ENCODE data around the gene LILRB5. TPM values are rescaled to one million over a fixed set of nuclear protein-coding genes. Genes with fewer than 3 reads are reported as not detected.

Gene LILRB5
- total and polyA plus RNA-seq, 2 of the 8 experiments (the other 6 are each of a cell fraction or from before 2014, with no cell fraction given) = 0.05 TPM; not detected in 1

DNA sequence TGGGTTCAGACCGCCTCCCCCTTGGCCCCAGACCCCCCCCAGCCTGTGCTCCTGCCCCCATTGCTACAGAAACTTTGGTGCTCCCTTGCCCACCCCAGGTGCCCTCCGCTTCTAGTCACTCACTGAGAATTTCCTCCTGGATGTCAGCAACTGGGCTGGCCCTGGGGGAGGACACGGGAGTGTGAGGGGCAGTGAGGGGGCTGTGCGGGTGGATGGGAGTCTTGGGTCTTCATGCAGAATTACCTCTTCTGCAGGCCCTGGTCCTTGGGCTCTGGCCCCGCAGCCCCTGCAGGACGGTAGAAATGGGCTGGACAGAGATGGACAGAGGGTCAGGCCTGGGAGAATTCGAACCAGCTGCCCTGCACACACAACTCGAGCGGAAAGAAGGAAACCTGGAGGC, 4.8 kb downstream of the LILRB5 start:
- no peak overlapping the region for H2BK5ac ChIP-seq (ENCODE audit: low read depth, low read length)
- FAIRE-seq (no peak), DNase-seq (ENCODE audit: low read depth in 1 of 2, low spot score in 2 of 2) (no peak)
- no peak overlapping the region for H4K91ac ChIP-seq (replicated peaks; ENCODE audit: insufficient read length, low read length)
- H3K23me2 ChIP-seq (ENCODE audit: low read depth, low read length) = no peaks in the 10 kb centered on the region
- H4K20me1 ChIP-seq (replicated peaks in 1 of 2; ENCODE audit: control insufficient read depth in 1 of 2, insufficient read depth in 2 of 2, low read length in 2 of 2) = no peaks in the 10 kb centered on the region
- H3K9me3 ChIP-seq (ENCODE audit: insufficient read depth in 2 of 2, low read depth in 1 of 2, low read length in 1 of 2) = no peaks in the 10 kb centered on the region
- H2BK15ac ChIP-seq (ENCODE audit: low read length) = no peak overlapping the region
- H3K4me1 ChIP-seq (replicated peaks in 1 of 4; ENCODE audit: control insufficient read depth in 3 of 4, insufficient read depth in 4 of 4, low read length in 3 of 4) = peaks cover 0 to 13% (median 1%) of the 10 kb centered on the region in 4 experiments; a peak in 4 of 7 replicates
- H3K27me3 ChIP-seq (replicated peaks in 1 of 4; ENCODE audit: control insufficient read depth in 3 of 4, extremely low read depth in 1 of 4, insufficient read depth in 3 of 4, low read length in 3 of 4) = no peaks in the 10 kb centered on the region; a peak in 1 of 7 replicates
- no peak overlapping the region for H2BK20ac ChIP-seq (ENCODE audit: low read length)
- H2BK120ac ChIP-seq (replicated peaks; ENCODE audit: low read depth, low read length) = no peak overlapping the region
- no peak overlapping the region for H3K4me2 ChIP-seq (ENCODE audit: insufficient read depth in 1 of 2, low read depth in 2 of 2, low read length in 2 of 2)
- H3K79me2 ChIP-seq (ENCODE audit: control insufficient read depth in 1 of 2, insufficient read depth in 2 of 2, low read length in 2 of 2) = no peaks in the 10 kb centered on the region
- POLR2A ChIA-PET (ENCODE audit: partially characterized antibody) = interaction anchor here (1.0 to 2.2 kb wide), 2 partner anchors 47 to 51 kb away, joined by 4 to 9 read pairs; no protein-coding TSS in a partner anchor
- no peak overlapping the region for H3K4ac ChIP-seq (replicated peaks; ENCODE audit: insufficient read length, low read depth, low read length)
- H2AK5ac ChIP-seq (ENCODE audit: low read depth, low read length) = no peak overlapping the region
- H3K14ac ChIP-seq (ENCODE audit: insufficient read length) = no peak overlapping the region
- H3K56ac ChIP-seq (replicated peaks; ENCODE audit: insufficient read length, low read depth, low read length) = no peak overlapping the region
- H3K27ac ChIP-seq (ENCODE audit: low read depth, low read length) = no peak overlapping the region
- no peak overlapping the region for H2AFZ ChIP-seq (ENCODE audit: low read length)
- H3K4me3 ChIP-seq (ENCODE audit: extremely low read depth in 1 of 4, insufficient read depth in 2 of 4, low read depth in 3 of 4, low read length in 4 of 4) = no peak overlapping the region
- H3K9ac ChIP-seq (replicated peaks in 1 of 4; ENCODE audit: extremely low read depth in 1 of 4, low read depth in 3 of 4, low read length in 3 of 4) = no peak overlapping the region
- H3K79me1 ChIP-seq (ENCODE audit: low read depth, low read length) = no peaks in the 10 kb centered on the region
- H2BK12ac ChIP-seq (ENCODE audit: low read depth, low read length) = no peak overlapping the region
- WGBS, 2 experiments (ENCODE audit: extremely low coverage in 1 of 2, insufficient coverage in 1 of 2, insufficient read length in 1 of 2, insufficient replicate concordance in 2 of 2, low coverage in 1 of 2, low lambda C conversion rate in 2 of 2, missing lambda C conversion rate in 1 of 2) = 81% methylated on average over 8 of the region's 9 CpGs; no CpG with 5 or more reads in 1 of the 2 experiments
- no peak overlapping the region for H4K5ac ChIP-seq (ENCODE audit: insufficient read length, low read depth, low read length)
- no peak overlapping the region for H3K23ac ChIP-seq (ENCODE audit: insufficient read length)
- CTCF ChIA-PET (ENCODE audit: partially characterized antibody) = no interaction called here
- H4K8ac ChIP-seq (ENCODE audit: extremely low read depth, insufficient read depth, low read length) = no peak overlapping the region
- H3K36me3 ChIP-seq (ENCODE audit: control insufficient read depth in 2 of 4, insufficient read depth in 4 of 4, low read length in 3 of 4) = no peaks in the 10 kb centered on the region
- H3K18ac ChIP-seq (ENCODE audit: extremely low read depth, low read length) = no peak overlapping the region
- TF ChIP-seq, protein P1, sequence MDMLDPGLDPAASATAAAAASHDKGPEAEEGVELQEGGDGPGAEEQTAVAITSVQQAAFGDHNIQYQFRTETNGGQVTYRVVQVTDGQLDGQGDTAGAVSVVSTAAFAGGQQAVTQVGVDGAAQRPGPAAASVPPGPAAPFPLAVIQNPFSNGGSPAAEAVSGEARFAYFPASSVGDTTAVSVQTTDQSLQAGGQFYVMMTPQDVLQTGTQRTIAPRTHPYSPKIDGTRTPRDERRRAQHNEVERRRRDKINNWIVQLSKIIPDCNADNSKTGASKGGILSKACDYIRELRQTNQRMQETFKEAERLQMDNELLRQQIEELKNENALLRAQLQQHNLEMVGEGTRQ (IDR thresholded peaks at IDR 0.05; ENCODE audit: low read length) = no peak
- TF ChIP-seq MAX (IDR thresholded peaks at IDR 0.05) (no peak), RFX5 (IDR thresholded peaks at IDR 0.05; ENCODE audit: borderline replicate concordance, low read depth, low read length) (no peak), CHD2 (IDR thresholded peaks at IDR 0.05; ENCODE audit: low read length) (no peak), RBBP5 (IDR thresholded peaks at IDR 0.05; ENCODE audit: borderline replicate concordance, low read depth, low read length) (no peak), CTBP2 (IDR thresholded peaks at IDR 0.05; ENCODE audit: borderline replicate concordance, insufficient read depth, insufficient read length, low read length) (no peak), KDM5A (IDR thresholded peaks at IDR 0.05; ENCODE audit: low read length) (no peak), SRF (IDR thresholded peaks at IDR 0.05; ENCODE audit: low read depth, low read length) (no peak), CEBPB (IDR thresholded peaks at IDR 0.05; ENCODE audit: low read depth, low read length) (no peak), RXRA (IDR thresholded peaks at IDR 0.05; ENCODE audit: insufficient read depth, low read depth, low read length) (no peak), SP4 (IDR thresholded peaks at IDR 0.05; ENCODE audit: low read length) (no peak), POU5F1 (IDR thresholded peaks at IDR 0.05; ENCODE audit: low read depth, low read length) (no peak), SIRT6 (IDR thresholded peaks at IDR 0.05; ENCODE audit: low read length) (no peak)

Data from H1 (cell line).